Bronchial epithelial cell (primary cell): Measurements from ENCODE around the gene DNAJC5. TPM values are rescaled to one million over a fixed set of nuclear protein-coding genes. Genes with fewer than 3 reads are reported as not detected.

ENCODE experiments used
- DNase-seq: peaks from one replicate; pipeline ENCODE4 v3.0.0-alpha.2; 2010; ENCODE audit warnings: low read depth
- FAIRE-seq: peaks from 2 replicates; lab custom pipeline; 2011; peaks lifted over from hg19 to GRCh38; lab: Jason Lieb, UNC
- H3K27me3 ChIP-seq: 2 replicates; pipeline ENCODE4 v1.5.1; 2011; ENCODE audit warnings: low read length; ENCODE audit not compliant: control insufficient read depth, insufficient read depth
- H3K36me3 ChIP-seq: 2 replicates; pipeline ENCODE4 v1.5.1; 2011; ENCODE audit warnings: low read length; ENCODE audit not compliant: control insufficient read depth, insufficient read depth
- H3K4me3 ChIP-seq: 2 replicates; pipeline ENCODE4 v1.5.1; 2011; ENCODE audit warnings: mild to moderate bottlenecking, low read depth, low read length, control low read depth
- CTCF ChIP-seq: IDR thresholded peaks from 2 replicates; pipeline ENCODE4 v1.5.1; 2011; ENCODE audit warnings: mild to moderate bottlenecking, moderate library complexity, low read length, control low read depth, inconsistent platforms; ENCODE audit not compliant: insufficient read depth, severe bottlenecking
- total RNA-seq: library from RNA; depleted of rRNA; stranded (reverse); fragments of >200 nt; gene quantifications from 2 replicates; pipeline ENCODE4 v1.2.1, GENCODE V29; 2014

DNAJC5 gene
- total RNA-seq, 1 donor from 2014 or later, result 121 TPM

DNA sequence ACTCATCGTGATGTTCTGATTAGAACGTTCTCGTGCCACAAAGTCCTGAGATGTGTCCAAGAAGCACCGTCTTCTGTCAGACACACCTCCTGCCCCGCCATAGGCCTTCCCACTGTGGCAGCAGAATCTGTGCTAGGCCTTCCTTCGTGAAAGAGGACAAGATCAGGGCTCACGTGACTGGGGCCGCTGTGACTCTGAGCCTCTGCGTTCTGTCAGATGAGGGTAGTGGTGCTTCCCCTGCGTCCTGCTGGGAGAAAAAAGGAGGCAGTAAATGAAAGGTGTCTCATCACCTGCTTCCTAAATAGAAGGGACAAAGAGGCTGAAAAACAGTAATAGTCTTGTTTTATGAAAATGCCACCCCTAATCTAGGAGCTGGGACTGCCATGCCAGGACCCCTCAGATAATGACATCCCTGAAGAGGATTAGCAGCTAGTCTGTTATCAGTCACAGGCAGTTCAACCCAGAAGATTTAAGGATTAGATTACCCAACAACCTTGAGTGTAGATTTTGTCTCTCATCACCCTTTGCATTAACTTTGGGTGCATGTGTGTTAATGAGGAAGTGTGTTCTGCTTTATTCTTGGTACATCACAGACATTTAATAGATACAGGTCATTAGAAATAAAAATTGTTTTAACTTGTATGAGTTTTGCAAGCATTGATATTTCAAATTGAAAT lies 4.1 kb downstream of the DNAJC5 start:
- Histone ChIP-seq H3K27me3 (no peaks in the 10 kb centered on the region), H3K4me3 (no peak overlapping the region), H3K36me3 (peaks cover 11% of the 10 kb centered on the region)
- TF ChIP-seq CTCF, result no peak
- DNase-seq, result no peak
- FAIRE-seq, result no peak

DNA sequence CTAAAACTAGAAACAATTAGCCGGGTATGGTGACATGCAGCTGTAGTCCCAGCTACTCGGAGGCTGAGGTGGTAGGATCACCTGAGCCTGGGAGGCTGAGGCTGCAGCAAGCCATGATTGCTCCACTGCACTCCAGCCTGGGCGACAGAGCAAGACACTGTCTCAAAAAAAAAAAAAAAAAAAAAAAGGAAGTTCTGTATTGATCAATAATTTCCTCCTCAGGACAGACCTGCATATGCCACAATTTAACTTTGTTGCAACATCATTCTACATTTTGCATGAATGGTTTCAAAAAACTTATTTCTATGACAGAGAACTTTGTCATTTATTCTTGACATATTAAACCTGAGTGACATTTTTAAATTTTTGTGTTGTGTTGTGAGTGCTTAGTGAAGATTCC lies 5.5 kb downstream of the DNAJC5 start:
- Histone ChIP-seq H3K27me3 (no peaks in the 10 kb centered on the region), H3K4me3 (no peak overlapping the region), H3K36me3 (peaks cover 11% of the 10 kb centered on the region)
- no peak for DNase-seq
- FAIRE-seq, result no peak
- no peak for TF ChIP-seq CTCF

GRCh38 chr20:63903796-63904561 lies 9.1 kb downstream of the DNAJC5 start:
- DNase-seq (no peak), FAIRE-seq (no peak)
- no peak overlapping the region for H3K4me3 ChIP-seq
- peaks cover 6% of the 10 kb centered on the region for H3K36me3 ChIP-seq
- TF ChIP-seq CTCF, result no peak
- no peaks in the 10 kb centered on the region for H3K27me3 ChIP-seq

DNA sequence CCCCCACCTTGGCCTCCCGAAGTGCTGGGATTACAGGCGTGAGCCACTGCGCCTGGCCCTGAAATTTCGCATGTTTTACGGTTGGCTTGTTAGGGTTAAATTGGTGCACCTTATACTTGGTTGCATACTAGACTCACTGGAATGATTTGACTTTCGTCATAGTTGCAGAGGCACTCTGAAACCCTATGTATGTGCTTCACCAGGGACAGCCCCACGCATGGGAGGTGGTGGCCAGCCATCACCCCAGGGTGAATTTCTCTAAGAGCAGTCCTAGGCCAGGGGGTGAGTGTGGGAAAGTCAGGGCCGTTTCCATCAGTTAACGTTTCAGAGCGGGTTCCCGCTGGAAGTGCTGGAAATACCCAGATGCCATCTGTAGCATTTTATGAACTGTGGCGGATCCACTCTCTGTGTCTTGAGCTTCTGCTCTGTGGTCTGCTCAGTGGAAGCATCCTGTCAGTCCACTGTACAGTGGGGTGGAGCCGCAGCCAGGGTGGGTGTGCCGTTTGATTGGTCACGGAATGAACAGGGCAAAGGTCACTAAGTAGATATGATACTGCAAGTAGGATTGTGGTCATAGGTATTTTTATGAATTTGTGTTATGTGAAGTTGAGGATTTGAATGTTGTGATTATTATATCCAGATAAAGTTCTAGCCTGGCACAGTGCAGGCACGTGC lies 13.2 kb downstream of the DNAJC5 start:
- no peak overlapping the region for H3K4me3 ChIP-seq
- FAIRE-seq, result no peak
- no peak for TF ChIP-seq CTCF
- no peak for DNase-seq
- no peaks in the 10 kb centered on the region for H3K27me3 ChIP-seq
- peaks cover 1% of the 10 kb centered on the region for H3K36me3 ChIP-seq

- FAIRE-seq, result no peak
- peak; percentile 93 for DNase-seq
- Histone ChIP-seq H3K36me3 (peaks cover 3% of the 10 kb centered on the region), H3K4me3 (no peak overlapping the region), H3K27me3 (no peaks in the 10 kb centered on the region)
- TF ChIP-seq CTCF, result no peak
Observed at GRCh38 chr20:63911176-63911575, 16.2 kb downstream of the DNAJC5 start.
